Myometrial cell (primary cell): ENCODE data around the gene HBS1L. TPM values are rescaled to one million over a fixed set of nuclear protein-coding genes. Genes with fewer than 3 reads are reported as not detected.

Source experiments
- total RNA-seq: library from RNA; depleted of rRNA; stranded (reverse); fragments of >200 nt; gene quantifications from 2 replicates; pipeline ENCODE4 v1.2.3, GENCODE V29; 2015

The HBS1L gene
- total RNA-seq: 56.2 and 122 TPM in 2 replicates

GRCh38 chr6:135054569-135055498 lies at the start of gene HBS1L:
HBS1L (minus strand) TSS chr6:135054822; CDS start chr6:135054691, 131 bp downstream.

GRCh38 chr6:134949927-134950326 lies 104.7 kb downstream of the HBS1L start, which contains the start of gene ALDH8A1:
ALDH8A1 (minus strand) TSS chr6:134950101; CDS start chr6:134950053, 48 bp downstream.

Other genes starting within 250 kb of the HBS1L start
- 1.6 TPM in 1 of 2 replicates, not detected in the other for gene ALDH8A1, start 104.7 kb downstream of the HBS1L start, total RNA-seq
- gene MYB, start 126.5 kb upstream of the HBS1L start, total RNA-seq: 2.5 and 4.0 TPM in 2 replicates